Progenitor cell of endocrine pancreas (in vitro differentiated cells): Measurements from ENCODE around the gene STARD3. TPM values are rescaled to one million over a fixed set of nuclear protein-coding genes. Genes with fewer than 3 reads are reported as not detected.

Source experiments
- DNase-seq: peaks from one replicate; pipeline ENCODE4 v3.0.0; 2021; ENCODE audit warnings: low spot score; ENCODE audit not compliant: unreplicated experiment
- H3K27ac Mint-ChIP-seq: 2 replicates; pipeline ENCODE4 v1.8.0; 2021; ENCODE audit warnings: mild to moderate bottlenecking, moderate library complexity, mixed read lengths
- H3K27me3 Mint-ChIP-seq: 2 replicates; pipeline ENCODE4 v1.8.0; 2021; ENCODE audit warnings: mixed read lengths
- H3K36me3 Mint-ChIP-seq: 2 replicates; pipeline ENCODE4 v1.8.0; 2022; ENCODE audit warnings: mixed read lengths; ENCODE audit not compliant: insufficient read depth
- H3K4me1 Mint-ChIP-seq: 2 replicates; pipeline ENCODE4 v1.8.0; 2021; ENCODE audit warnings: low read depth, mixed read lengths
- H3K4me3 Mint-ChIP-seq: 2 replicates; pipeline ENCODE4 v1.8.0; 2021; ENCODE audit warnings: low read depth, mild to moderate bottlenecking, moderate library complexity, mixed read lengths
- H3K9me3 Mint-ChIP-seq: 2 replicates; pipeline ENCODE4 v1.8.0; 2021; ENCODE audit warnings: low read depth, mixed read lengths
- CTCF ChIP-seq: fragments of 200-600 bp; sonication (generic); IDR thresholded peaks from one replicate; pipeline ENCODE4 v1.5.0; 2021; ENCODE audit warnings: antibody characterized with exemption, mild to moderate bottlenecking; ENCODE audit not compliant: unreplicated experiment
- total RNA-seq: library from RNA; stranded (reverse); gene quantifications from 2 replicates; pipeline ENCODE4 v1.2.1, GENCODE V29; 2021

STARD3 gene
- total RNA-seq, 1 donor from 2014 or later, result 57.0 TPM

- Mint-ChIP-seq H3K4me1 (peaks cover 5% of the 10 kb centered on the region), H3K4me3 (no peak overlapping the region), H3K9me3 (no peaks in the 10 kb centered on the region), H3K27ac (no peak overlapping the region), H3K36me3 (no peaks in the 10 kb centered on the region), H3K27me3 (peaks cover 70% of the 10 kb centered on the region)
- peak; percentile 100 for TF ChIP-seq CTCF
- DNase-seq, result peak; percentile 92
These were observed 15.2 kb upstream of the STARD3 start for GRCh38 chr17:39621523-39622379.

- Mint-ChIP-seq H3K36me3 (no peaks in the 10 kb centered on the region), H3K4me3 (no peak overlapping the region), H3K27ac (no peak overlapping the region), H3K4me1 (peaks cover 5% of the 10 kb centered on the region), H3K27me3 (peaks cover 65% of the 10 kb centered on the region), H3K9me3 (no peaks in the 10 kb centered on the region)
- no peak for DNase-seq
- TF ChIP-seq CTCF, result no peak
These were observed 14.5 kb upstream of the STARD3 start for GRCh38 chr17:39622380-39623006.

- peaks cover 7% of the 10 kb centered on the region for H3K4me1 Mint-ChIP-seq
- no peaks in the 10 kb centered on the region for H3K9me3 Mint-ChIP-seq
- H3K27me3 Mint-ChIP-seq, result peaks cover 69% of the 10 kb centered on the region
- no peak overlapping the region for H3K4me3 Mint-ChIP-seq
- H3K27ac Mint-ChIP-seq, result no peak overlapping the region
- DNase-seq, result peak; percentile 85
- H3K36me3 Mint-ChIP-seq, result no peaks in the 10 kb centered on the region
- TF ChIP-seq CTCF, result peak; percentile 86
These were observed 13.5 kb upstream of the STARD3 start for GRCh38 chr17:39623356-39623950.

GRCh38 chr17:39624313-39624712 is 12.6 kb upstream of the STARD3 start:
- peaks cover 7% of the 10 kb centered on the region for H3K4me1 Mint-ChIP-seq
- DNase-seq, result no peak
- H3K27ac Mint-ChIP-seq, result no peak overlapping the region
- H3K27me3 Mint-ChIP-seq, result peaks cover 68% of the 10 kb centered on the region
- H3K9me3 Mint-ChIP-seq, result no peaks in the 10 kb centered on the region
- no peaks in the 10 kb centered on the region for H3K36me3 Mint-ChIP-seq
- H3K4me3 Mint-ChIP-seq, result no peak overlapping the region
- no peak for TF ChIP-seq CTCF

GRCh38 chr17:39625198-39625785 is 11.7 kb upstream of the STARD3 start:
- H3K36me3 Mint-ChIP-seq, result no peaks in the 10 kb centered on the region
- DNase-seq, result no peak
- peaks cover 7% of the 10 kb centered on the region for H3K4me1 Mint-ChIP-seq
- H3K27me3 Mint-ChIP-seq, result peaks cover 68% of the 10 kb centered on the region
- TF ChIP-seq CTCF, result no peak
- H3K27ac Mint-ChIP-seq, result no peak overlapping the region
- no peak overlapping the region for H3K4me3 Mint-ChIP-seq
- H3K9me3 Mint-ChIP-seq, result no peaks in the 10 kb centered on the region
